Lower lobe of right lung (tissue), 2 donors: ENCODE measurements around the gene IPO8. TPM values are rescaled to one million over a fixed set of nuclear protein-coding genes. Genes with fewer than 3 reads are reported as not detected.

Source experiments
- ATAC-seq, 2 donors: fragments of 200-7000 bp; cut with Tn5 transposase; one replicate each; pipeline ENCODE4 v1.9.1; 2020 to 2022; ENCODE audit warnings: mild to moderate bottlenecking in 2 of 2, moderate library complexity in 2 of 2
- DNase-seq: peaks from one replicate; pipeline ENCODE4 v3.0.0-alpha.2; 2020
- H3K27ac ChIP-seq: fragments of 200-600 bp; one replicate; pipeline ENCODE4 v1.8.0; 2022
- H3K27me3 ChIP-seq: fragments of 200-600 bp; one replicate; pipeline ENCODE4 v1.8.0; 2022; ENCODE audit warnings: low read depth
- H3K36me3 ChIP-seq: fragments of 200-600 bp; one replicate; pipeline ENCODE4 v1.8.0; 2022; ENCODE audit warnings: mild to moderate bottlenecking
- H3K4me1 ChIP-seq: fragments of 200-600 bp; one replicate; pipeline ENCODE4 v1.8.0; 2022
- H3K4me3 ChIP-seq: fragments of 200-600 bp; one replicate; pipeline ENCODE4 v1.8.0; 2022; ENCODE audit warnings: mild to moderate bottlenecking
- H3K9me3 ChIP-seq: fragments of 200-600 bp; one replicate; pipeline ENCODE4 v1.8.0; 2022
- CTCF ChIP-seq: fragments of 200-600 bp; IDR thresholded peaks from one replicate; pipeline ENCODE4 v1.8.0; 2022; ENCODE audit warnings: antibody characterized with exemption, mild to moderate bottlenecking
- intact Hi-C: fragments of 100-400 bp; cut with DNase I; formaldehyde crosslinking; loops from one replicate; pipeline ENCODE4 v1.11.0; 2022
- total RNA-seq: library from RNA; stranded (reverse); fragmentation: NEBNext Ultra II Directional; extraction: Animal tissue kit (Norgen Biotek cat#: 25700); gene quantifications from one replicate; pipeline ENCODE4 v1.2.1, GENCODE V29; 2021
- donor health status: DM: no; HTN: yes; CAD: no; lungs with severe emphysema.

The IPO8 gene
- total RNA-seq, 1 donor from 2014 or later = 51.0 TPM

DNA sequence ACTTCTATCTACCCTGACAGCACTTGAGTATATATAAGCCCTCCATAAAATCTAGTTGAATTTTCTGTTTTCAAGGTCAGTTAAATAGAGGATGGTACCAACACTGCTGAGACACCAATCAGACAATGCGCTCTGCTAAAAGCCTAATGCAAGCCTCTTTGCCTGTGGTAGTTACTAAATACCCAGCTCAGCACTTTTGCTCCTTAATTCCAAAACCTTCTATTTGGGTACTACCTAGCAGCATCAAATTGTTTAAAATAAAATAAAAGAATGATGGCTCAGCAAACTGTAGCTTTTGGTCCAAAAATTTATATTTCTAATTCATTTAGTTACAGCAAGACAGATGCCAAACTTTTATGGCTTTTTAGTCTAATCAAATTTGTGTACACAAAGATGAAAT is 107.9 kb downstream of the IPO8 start:
- no peak overlapping the region for H3K27ac ChIP-seq
- H3K4me1 ChIP-seq = no peaks in the 10 kb centered on the region
- H3K9me3 ChIP-seq = no peaks in the 10 kb centered on the region
- H3K4me3 ChIP-seq = no peak overlapping the region
- intact Hi-C loops = no loop called here
- ATAC-seq (no peak), DNase-seq (no peak)
- H3K27me3 ChIP-seq = no peaks in the 10 kb centered on the region
- TF ChIP-seq CTCF = no peak
- H3K36me3 ChIP-seq = no peaks in the 10 kb centered on the region

DNA sequence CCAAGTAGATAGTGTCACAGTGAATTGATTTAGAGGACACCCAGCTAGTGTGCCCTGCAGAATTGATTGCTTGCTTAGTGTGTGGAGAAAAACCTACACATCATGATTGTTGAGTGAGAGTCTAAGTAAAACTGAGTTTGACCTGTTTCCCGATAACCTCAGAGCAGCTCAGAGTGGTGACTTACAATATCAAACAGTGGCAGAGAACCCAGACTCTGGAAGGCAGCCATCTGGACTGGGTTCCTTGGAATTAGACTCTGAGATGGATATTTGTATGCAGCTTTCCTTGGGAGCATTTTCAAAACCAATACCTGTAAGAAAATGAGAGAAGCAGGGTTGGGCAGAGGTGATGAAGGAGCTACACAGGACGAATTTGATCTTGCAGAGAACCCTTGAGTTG is 109.8 kb downstream of the IPO8 start:
- intact Hi-C loops = no loop called here
- DNase-seq = no peak

GRCh38 chr12:30582943-30583342 is 112.7 kb downstream of the IPO8 start:
- no peak overlapping the region for H3K4me3 ChIP-seq
- no peaks in the 10 kb centered on the region for H3K9me3 ChIP-seq
- no peaks in the 10 kb centered on the region for H3K36me3 ChIP-seq
- intact Hi-C loops = no loop called here
- TF ChIP-seq CTCF = no peak
- DNase-seq = no peak
- H3K4me1 ChIP-seq = no peaks in the 10 kb centered on the region
- H3K27me3 ChIP-seq = no peaks in the 10 kb centered on the region
- H3K27ac ChIP-seq = no peak overlapping the region
- ATAC-seq = no peak

More for the DNA sequence above, 109.8 kb downstream of the IPO8 start:
- no peak for ATAC-seq
- Histone ChIP-seq H3K9me3 (no peaks in the 10 kb centered on the region), H3K4me3 (no peak overlapping the region), H3K4me1 (no peaks in the 10 kb centered on the region), H3K27ac (no peak overlapping the region), H3K27me3 (no peaks in the 10 kb centered on the region), H3K36me3 (no peaks in the 10 kb centered on the region)
- TF ChIP-seq CTCF = no peak

GRCh38 chr12:30580344-30580743 is 115.3 kb downstream of the IPO8 start:
- no peaks in the 10 kb centered on the region for H3K36me3 ChIP-seq

More at GRCh38 chr12:30580344-30580743, 115.3 kb downstream of the IPO8 start:
- Histone ChIP-seq H3K9me3 (no peaks in the 10 kb centered on the region), H3K4me1 (no peaks in the 10 kb centered on the region), H3K4me3 (no peak overlapping the region), H3K27ac (no peak overlapping the region), H3K27me3 (no peaks in the 10 kb centered on the region)
- DNase-seq (no peak), ATAC-seq (no peak)
- intact Hi-C loops = no loop called here
- TF ChIP-seq CTCF = no peak

Other genes with a start within 250 kb of the IPO8 start
- 20.4 TPM for gene CAPRIN2, start 59.1 kb upstream of the IPO8 start, total RNA-seq
- 9.1 TPM for gene TSPAN11, start 230.9 kb upstream of the IPO8 start, total RNA-seq